DND-41 (cell line): ENCODE results near the gene RABGAP1.

Experiments
- ATAC-seq: fragments of 200-7000 bp; cut with Tn5 transposase; 3 replicates; pipeline ENCODE4 v1.9.1; 2021; ENCODE audit warnings: low read depth; ENCODE audit not compliant: insufficient read depth
- DNase-seq: peaks from one replicate; pipeline ENCODE4 v3.0.0-alpha.2; 2020
- H2AFZ ChIP-seq: 2 replicates; pipeline ENCODE4 v1.6.0; 2012; ENCODE audit warnings: low read depth, low read length
- H3K27ac ChIP-seq: 2 replicates; pipeline ENCODE4 v1.5.1; 2012; ENCODE audit warnings: low read length, inconsistent platforms
- H3K27me3 ChIP-seq: fragments of 200-600 bp; sonication (generic); 2 replicates; pipeline ENCODE4 v1.6.0; 2012; ENCODE audit warnings: low read length, mild to moderate bottlenecking, inconsistent platforms; ENCODE audit not compliant: insufficient read depth, poor library complexity
- H3K36me3 ChIP-seq: 2 replicates; pipeline ENCODE4 v1.5.1; 2012; ENCODE audit warnings: low read length, inconsistent platforms; ENCODE audit not compliant: insufficient read depth
- H3K4me1 ChIP-seq: 2 replicates; pipeline ENCODE4 v1.5.1; 2012; ENCODE audit warnings: mild to moderate bottlenecking, low read length; ENCODE audit not compliant: insufficient read depth
- H3K4me2 ChIP-seq: 2 replicates; pipeline ENCODE4 v1.6.0; 2012; ENCODE audit warnings: mild to moderate bottlenecking, moderate library complexity, low read length, inconsistent platforms; ENCODE audit not compliant: insufficient read depth
- H3K4me3 ChIP-seq, 2 experiments: fragments of 200-600 bp in 1 of 2; shearing (Covaris generic) in 1 of 2; 2 replicates each; pipeline ENCODE4 v1.5.1; 2012 to 2016; ENCODE audit warnings: inconsistent platforms in 2 of 2, low read length in 2 of 2, mild to moderate bottlenecking in 2 of 2, low read depth in 1 of 2, moderate library complexity in 1 of 2
- H3K79me2 ChIP-seq: 2 replicates; pipeline ENCODE4 v1.6.0; 2012; ENCODE audit warnings: low read length, inconsistent platforms; ENCODE audit not compliant: insufficient read depth
- H3K9ac ChIP-seq: 2 replicates; pipeline ENCODE4 v1.6.0; 2012; ENCODE audit warnings: low read depth, mild to moderate bottlenecking, inconsistent platforms, low read length, moderate library complexity
- H3K9me3 ChIP-seq: 2 replicates; pipeline ENCODE4 v1.5.1; 2012; ENCODE audit warnings: low read length, moderate library complexity, mild to moderate bottlenecking, inconsistent platforms; ENCODE audit not compliant: insufficient read depth, severe bottlenecking
- H4K20me1 ChIP-seq: 2 replicates; pipeline ENCODE4 v1.6.0; 2012; ENCODE audit warnings: low read length; ENCODE audit not compliant: insufficient read depth
- EZH2 ChIP-seq: IDR thresholded peaks from 3 replicates; pipeline ENCODE4 v1.6.1; 2012; ENCODE audit warnings: borderline replicate concordance, low read depth, mild to moderate bottlenecking, moderate library complexity, low read length, inconsistent platforms; ENCODE audit not compliant: severe bottlenecking
- TF ChIP-seq, protein P1 (sequence below): IDR thresholded peaks from 2 replicates; pipeline ENCODE4 v1.5.1; 2012; ENCODE audit warnings: borderline replicate concordance, low read length, moderate library complexity, mild to moderate bottlenecking; ENCODE audit not compliant: poor library complexity, severe bottlenecking; ENCODE audit errors: extremely low read depth

Gene RABGAP1

DNA sequence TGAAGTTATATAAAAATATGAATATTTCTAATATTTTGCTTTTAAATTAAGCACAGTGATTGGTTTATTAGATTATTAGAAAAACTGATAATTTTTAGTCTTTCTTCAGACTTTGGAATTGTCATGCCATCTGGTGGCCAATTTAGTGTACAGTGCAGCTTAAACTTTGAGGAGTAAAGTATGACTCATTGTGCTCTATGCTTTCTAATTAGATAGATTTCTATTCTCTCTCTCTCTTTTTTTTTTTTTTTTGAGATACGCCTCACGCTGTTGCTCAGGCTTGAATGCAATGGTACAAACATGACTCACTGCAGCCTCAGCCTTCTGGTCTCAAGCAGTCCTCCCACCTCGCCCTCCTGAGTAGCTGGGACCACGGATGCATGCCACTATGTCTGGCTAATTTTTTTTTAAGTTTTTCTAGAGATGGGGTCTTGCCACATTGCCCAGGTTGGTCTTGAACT, 50.6 kb downstream of the RABGAP1 start:
- ATAC-seq (no peak), DNase-seq (peak; percentile 10)
- H4K20me1 ChIP-seq: no peaks in the 10 kb centered on the region
- peaks cover 28% of the 10 kb centered on the region for H3K36me3 ChIP-seq
- H2AFZ ChIP-seq: no peak overlapping the region
- no peak overlapping the region for H3K4me3 ChIP-seq
- no peaks in the 10 kb centered on the region for H3K79me2 ChIP-seq
- TF ChIP-seq EZH2: no peak
- TF ChIP-seq, protein P1, sequence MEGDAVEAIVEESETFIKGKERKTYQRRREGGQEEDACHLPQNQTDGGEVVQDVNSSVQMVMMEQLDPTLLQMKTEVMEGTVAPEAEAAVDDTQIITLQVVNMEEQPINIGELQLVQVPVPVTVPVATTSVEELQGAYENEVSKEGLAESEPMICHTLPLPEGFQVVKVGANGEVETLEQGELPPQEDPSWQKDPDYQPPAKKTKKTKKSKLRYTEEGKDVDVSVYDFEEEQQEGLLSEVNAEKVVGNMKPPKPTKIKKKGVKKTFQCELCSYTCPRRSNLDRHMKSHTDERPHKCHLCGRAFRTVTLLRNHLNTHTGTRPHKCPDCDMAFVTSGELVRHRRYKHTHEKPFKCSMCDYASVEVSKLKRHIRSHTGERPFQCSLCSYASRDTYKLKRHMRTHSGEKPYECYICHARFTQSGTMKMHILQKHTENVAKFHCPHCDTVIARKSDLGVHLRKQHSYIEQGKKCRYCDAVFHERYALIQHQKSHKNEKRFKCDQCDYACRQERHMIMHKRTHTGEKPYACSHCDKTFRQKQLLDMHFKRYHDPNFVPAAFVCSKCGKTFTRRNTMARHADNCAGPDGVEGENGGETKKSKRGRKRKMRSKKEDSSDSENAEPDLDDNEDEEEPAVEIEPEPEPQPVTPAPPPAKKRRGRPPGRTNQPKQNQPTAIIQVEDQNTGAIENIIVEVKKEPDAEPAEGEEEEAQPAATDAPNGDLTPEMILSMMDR: peak; percentile 67
- no peak overlapping the region for H3K4me2 ChIP-seq
- H3K27ac ChIP-seq: no peak overlapping the region
- no peak overlapping the region for H3K9ac ChIP-seq
- H3K27me3 ChIP-seq: no peaks in the 10 kb centered on the region
- no peaks in the 10 kb centered on the region for H3K4me1 ChIP-seq
- H3K9me3 ChIP-seq: no peaks in the 10 kb centered on the region

DNA sequence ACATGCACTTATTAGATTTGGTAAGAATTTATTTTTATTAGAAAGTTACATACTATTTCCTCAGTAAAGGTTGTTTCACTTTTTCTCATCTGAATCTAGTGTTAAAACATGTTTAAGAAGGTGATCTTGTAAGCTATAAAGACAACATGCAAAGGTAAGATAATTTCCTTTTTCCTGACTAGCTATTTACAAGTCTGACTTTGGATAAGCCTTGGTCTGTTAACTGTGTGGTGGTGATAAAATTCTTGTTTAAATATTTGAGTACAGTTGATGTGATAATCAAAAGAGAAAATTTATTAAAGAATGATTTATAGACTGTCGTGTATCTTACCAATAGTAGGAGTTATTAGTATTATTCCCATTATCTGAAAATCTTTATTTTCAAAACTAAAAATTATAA, 55.8 kb downstream of the RABGAP1 start:
- no peak overlapping the region for H2AFZ ChIP-seq
- H4K20me1 ChIP-seq: no peaks in the 10 kb centered on the region
- peaks cover 36% of the 10 kb centered on the region; the same call in 1 of the 2 replicates for H3K36me3 ChIP-seq
- no peak overlapping the region for H3K4me3 ChIP-seq
- no peak overlapping the region for H3K27ac ChIP-seq
- H3K9ac ChIP-seq: no peak overlapping the region
- no peak overlapping the region for H3K4me2 ChIP-seq
- no peaks in the 10 kb centered on the region for H3K4me1 ChIP-seq
- no peaks in the 10 kb centered on the region for H3K79me2 ChIP-seq
- ATAC-seq: no peak
- TF ChIP-seq, protein P1: no peak
- TF ChIP-seq EZH2: no peak
- no peaks in the 10 kb centered on the region for H3K27me3 ChIP-seq
- no peaks in the 10 kb centered on the region for H3K9me3 ChIP-seq
- DNase-seq: no peak

DNA sequence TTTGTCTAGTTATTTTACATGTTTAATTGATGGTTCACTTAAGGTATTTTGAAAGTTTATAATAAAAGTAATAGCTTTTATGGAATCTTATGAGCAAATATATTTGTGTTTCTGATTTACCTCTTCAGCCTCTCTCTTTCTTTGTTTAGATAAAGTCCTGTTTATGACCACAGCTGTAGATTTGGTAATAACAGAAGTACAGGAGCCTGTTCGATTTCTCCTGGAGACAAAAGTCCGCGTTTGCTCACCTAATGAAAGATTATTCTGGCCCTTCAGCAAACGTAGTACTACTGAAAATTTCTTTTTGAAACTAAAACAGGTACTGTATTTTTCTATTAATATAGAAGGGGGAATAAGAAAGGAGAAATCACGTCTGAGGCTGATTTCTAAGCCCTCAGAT, 57.6 kb downstream of the RABGAP1 start:
- no peak overlapping the region for H3K4me2 ChIP-seq
- H3K27me3 ChIP-seq: no peaks in the 10 kb centered on the region
- no peaks in the 10 kb centered on the region for H3K4me1 ChIP-seq
- no peaks in the 10 kb centered on the region for H4K20me1 ChIP-seq
- no peak overlapping the region for H3K9ac ChIP-seq
- ATAC-seq (no peak), DNase-seq (no peak)
- no peaks in the 10 kb centered on the region for H3K9me3 ChIP-seq
- TF ChIP-seq EZH2: no peak
- TF ChIP-seq, protein P1: no peak
- no peak overlapping the region for H3K4me3 ChIP-seq
- no peaks in the 10 kb centered on the region for H3K79me2 ChIP-seq
- no peak overlapping the region for H3K27ac ChIP-seq
- no peak overlapping the region for H2AFZ ChIP-seq
- H3K36me3 ChIP-seq: peaks cover 41% of the 10 kb centered on the region; the same call in 1 of the 2 replicates
